H7 (cell line): Measurements from ENCODE around the gene MARK1. TPM values are rescaled to one million over a fixed set of nuclear protein-coding genes. Genes with fewer than 3 reads are reported as not detected.
A peak's percentile ranks its signal among the peaks of the same experiment; 100 is the strongest.

Experiments used
- DNase-seq: peaks from one replicate; pipeline ENCODE4 v3.0.0; 2012
- H3K27me3 ChIP-seq: 2 replicates; pipeline ENCODE4 v1.6.0; 2011; ENCODE audit warnings: mild to moderate bottlenecking, low read length; ENCODE audit not compliant: control insufficient read depth, insufficient read depth
- H3K36me3 ChIP-seq: replicated peaks from 2 replicates; pipeline ENCODE4 v1.5.1; 2011; ENCODE audit warnings: low read length; ENCODE audit not compliant: control insufficient read depth, insufficient read depth
- H3K4me3 ChIP-seq: 2 replicates; pipeline ENCODE4 v1.5.1; 2011; ENCODE audit warnings: low read depth, mild to moderate bottlenecking, control low read depth, low read length, moderate library complexity; ENCODE audit not compliant: insufficient read depth
- total RNA-seq: library from RNA; depleted of rRNA; stranded (reverse); fragments of >200 nt; shearing (Covaris generic); gene quantifications from 2 replicates; pipeline ENCODE4 v1.2.3, GENCODE V29; 2014

Gene MARK1
- total RNA-seq, 1 experiment from 2014 or later, result 13.9 TPM

GRCh38 chr1:220697326-220697725, 169.4 kb downstream of the MARK1 start:
- DNase-seq, result no peak
- no peak overlapping the region for H3K4me3 ChIP-seq
- H3K36me3 ChIP-seq, result no peaks in the 10 kb centered on the region; the same call in 1 of the 2 replicates
- H3K27me3 ChIP-seq, result peaks cover 5% of the 10 kb centered on the region

- H3K27me3 ChIP-seq, result no peaks in the 10 kb centered on the region; the same call in 1 of the 2 replicates
- no peaks in the 10 kb centered on the region; the same call in 1 of the 2 replicates for H3K36me3 ChIP-seq
- H3K4me3 ChIP-seq, result no peak overlapping the region
- no peak for DNase-seq
Observed at GRCh38 chr1:220698607-220699016, 170.7 kb downstream of the MARK1 start.

- no peak for DNase-seq
- Histone ChIP-seq H3K27me3 (no peaks in the 10 kb centered on the region; the same call in 1 of the 2 replicates), H3K4me3 (no peak overlapping the region), H3K36me3 (no peaks in the 10 kb centered on the region; the same call in 1 of the 2 replicates)
Observed at GRCh38 chr1:220699044-220699443, 171.1 kb downstream of the MARK1 start.

GRCh38 chr1:220700556-220701179, 172.7 kb downstream of the MARK1 start:
- Histone ChIP-seq H3K27me3 (no peaks in the 10 kb centered on the region; the same call in 1 of the 2 replicates), H3K36me3 (no peaks in the 10 kb centered on the region; the same call in 1 of the 2 replicates), H3K4me3 (no peak overlapping the region)
- DNase-seq, result peak; percentile 63

- no peak for DNase-seq
- H3K27me3 ChIP-seq, result no peaks in the 10 kb centered on the region; the same call in 1 of the 2 replicates
Observed at GRCh38 chr1:220701974-220702373, 174.0 kb downstream of the MARK1 start.

GRCh38 chr1:220702733-220703270, 174.9 kb downstream of the MARK1 start:
- DNase-seq, result no peak
- no peak overlapping the region for H3K4me3 ChIP-seq

More at GRCh38 chr1:220701974-220702373, 174.0 kb downstream of the MARK1 start:
- H3K4me3 ChIP-seq, result no peak overlapping the region
- H3K36me3 ChIP-seq, result no peaks in the 10 kb centered on the region; the same call in 1 of the 2 replicates

GRCh38 chr1:220703305-220703704, 175.4 kb downstream of the MARK1 start:
- Histone ChIP-seq H3K36me3 (no peaks in the 10 kb centered on the region), H3K27me3 (no peaks in the 10 kb centered on the region; the same call in 1 of the 2 replicates), H3K4me3 (no peak overlapping the region)
- no peak for DNase-seq

More at GRCh38 chr1:220702733-220703270, 174.9 kb downstream of the MARK1 start:
- Histone ChIP-seq H3K36me3 (no peaks in the 10 kb centered on the region), H3K27me3 (no peaks in the 10 kb centered on the region; the same call in 1 of the 2 replicates)

- DNase-seq, result no peak
- no peak overlapping the region for H3K4me3 ChIP-seq
- no peaks in the 10 kb centered on the region; the same call in 1 of the 2 replicates for H3K27me3 ChIP-seq
- H3K36me3 ChIP-seq, result no peaks in the 10 kb centered on the region
Observed at GRCh38 chr1:220705782-220706181, 177.8 kb downstream of the MARK1 start.

- no peaks in the 10 kb centered on the region for H3K36me3 ChIP-seq
- DNase-seq, result no peak
- H3K27me3 ChIP-seq, result no peaks in the 10 kb centered on the region; the same call in 1 of the 2 replicates
- H3K4me3 ChIP-seq, result no peak overlapping the region
Observed at GRCh38 chr1:220706480-220706879, 178.5 kb downstream of the MARK1 start.

- Histone ChIP-seq H3K4me3 (no peak overlapping the region), H3K27me3 (no peaks in the 10 kb centered on the region; the same call in 1 of the 2 replicates), H3K36me3 (no peaks in the 10 kb centered on the region)
- no peak for DNase-seq
Observed at GRCh38 chr1:220707160-220707559, 179.2 kb downstream of the MARK1 start.

GRCh38 chr1:220708244-220708643, 180.3 kb downstream of the MARK1 start:
- H3K36me3 ChIP-seq, result no peaks in the 10 kb centered on the region
- no peaks in the 10 kb centered on the region; the same call in 1 of the 2 replicates for H3K27me3 ChIP-seq
- H3K4me3 ChIP-seq, result no peak overlapping the region
- DNase-seq, result no peak

GRCh38 chr1:220708936-220709801, 181.2 kb downstream of the MARK1 start:
- Histone ChIP-seq H3K27me3 (no peaks in the 10 kb centered on the region; the same call in 1 of the 2 replicates), H3K4me3 (no peak overlapping the region), H3K36me3 (no peaks in the 10 kb centered on the region)
- DNase-seq, result no peak

- Histone ChIP-seq H3K36me3 (no peaks in the 10 kb centered on the region), H3K4me3 (no peak overlapping the region), H3K27me3 (no peaks in the 10 kb centered on the region; the same call in 1 of the 2 replicates)
- DNase-seq, result no peak
Observed at GRCh38 chr1:220710333-220710732, 182.4 kb downstream of the MARK1 start.

GRCh38 chr1:220711056-220711809, 183.3 kb downstream of the MARK1 start:
- Histone ChIP-seq H3K36me3 (no peaks in the 10 kb centered on the region), H3K4me3 (no peak overlapping the region)
- DNase-seq, result no peak

More at GRCh38 chr1:220711056-220711809, 183.3 kb downstream of the MARK1 start:
- no peaks in the 10 kb centered on the region; the same call in 1 of the 2 replicates for H3K27me3 ChIP-seq
